Measurements from ENCODE around the gene FN3KRP. TPM values are rescaled to one million over a fixed set of nuclear protein-coding genes. Genes with fewer than 3 reads are reported as not detected.
A peak's percentile ranks its signal among the peaks of the same experiment; 100 is the strongest.

FN3KRP gene
- total and polyA plus RNA-seq, 2 experiments from 2014 or later, result 18.6 to 38.7 TPM

DNA sequence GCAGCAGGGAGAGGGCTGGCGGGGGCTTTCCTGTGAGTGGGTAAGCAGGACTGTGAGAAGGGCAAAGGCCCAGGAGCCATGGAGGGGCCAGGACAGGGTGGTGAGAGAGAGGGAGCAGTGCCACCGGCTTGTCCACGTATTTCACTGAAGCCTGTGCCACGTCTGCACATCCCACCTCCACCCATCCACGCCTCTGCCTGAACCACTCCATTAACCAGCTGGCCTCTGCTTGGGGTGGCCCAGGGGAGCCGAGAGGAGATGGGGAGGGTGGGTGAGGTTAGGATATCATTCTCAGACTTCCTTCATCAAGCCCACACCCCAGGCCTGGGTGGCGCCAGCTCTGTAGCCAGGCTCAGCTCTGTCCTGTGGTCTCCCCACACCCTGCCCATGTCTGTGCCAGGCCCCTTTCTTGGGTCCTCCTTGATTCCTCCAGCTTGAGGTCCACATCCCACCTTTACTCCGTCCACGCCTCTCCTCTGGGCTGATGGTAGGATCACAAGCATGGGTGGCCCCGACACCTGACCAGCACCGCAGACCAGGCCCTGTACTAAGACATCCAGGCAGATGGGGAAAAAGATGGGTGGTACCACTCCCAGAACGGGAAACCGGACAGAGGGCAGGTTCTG lies 15.7 kb downstream of the FN3KRP start:
- H3K9me3 ChIP-seq (ENCODE audit: low read depth), result no peaks in the 10 kb centered on the region
- no peak overlapping the region for H3K4me3 ChIP-seq
- H3K36me3 ChIP-seq, result no peaks in the 10 kb centered on the region
- no peak overlapping the region for H3K27ac ChIP-seq
- TF ChIP-seq CTCF (IDR thresholded peaks at IDR 0.05; ENCODE audit: low read depth, low read length), result no peak
- no peaks in the 10 kb centered on the region for H3K27me3 ChIP-seq
- no peak for DNase-seq (ENCODE audit: low read depth in 1 of 2, low spot score in 1 of 2)
- no peaks in the 10 kb centered on the region for H3K4me1 ChIP-seq (ENCODE audit: low read depth)

GRCh38 chr17:82734987-82735866 lies 18.7 kb downstream of the FN3KRP start, which contains the start of gene FN3K:
Gene FN3K, plus strand, starts transcription at chr17:82735615. Its CDS starts 22 bp downstream, at chr17:82735637.
- no peak for TF ChIP-seq CTCF (IDR thresholded peaks at IDR 0.05; ENCODE audit: low read depth, low read length)
- peak; percentile 79 to 80 for DNase-seq (ENCODE audit: low read depth in 1 of 2, low spot score in 1 of 2)
- H3K36me3 ChIP-seq, result peaks cover 6% of the 10 kb centered on the region
- H3K27me3 ChIP-seq, result no peaks in the 10 kb centered on the region
- H3K4me1 ChIP-seq (ENCODE audit: low read depth), result no peaks in the 10 kb centered on the region
- H3K27ac ChIP-seq, result peak within 1 kb of the TSS; percentile 72
- H3K4me3 ChIP-seq, result peak within 1 kb of the TSS; percentile 91
- no peaks in the 10 kb centered on the region for H3K9me3 ChIP-seq (ENCODE audit: low read depth)

GRCh38 chr17:82736511-82737185 lies 20.1 kb downstream of the FN3KRP start:
- Histone ChIP-seq H3K4me3 (no peak overlapping the region), H3K27me3 (no peaks in the 10 kb centered on the region), H3K27ac (no peak overlapping the region), H3K36me3 (peaks cover 19% of the 10 kb centered on the region), H3K4me1 (ENCODE audit: low read depth) (no peaks in the 10 kb centered on the region), H3K9me3 (ENCODE audit: low read depth) (no peaks in the 10 kb centered on the region)
- DNase-seq (ENCODE audit: low read depth in 1 of 2, low spot score in 1 of 2), result no peak
- TF ChIP-seq CTCF (IDR thresholded peaks at IDR 0.05; ENCODE audit: low read depth, low read length), result no peak

DNA sequence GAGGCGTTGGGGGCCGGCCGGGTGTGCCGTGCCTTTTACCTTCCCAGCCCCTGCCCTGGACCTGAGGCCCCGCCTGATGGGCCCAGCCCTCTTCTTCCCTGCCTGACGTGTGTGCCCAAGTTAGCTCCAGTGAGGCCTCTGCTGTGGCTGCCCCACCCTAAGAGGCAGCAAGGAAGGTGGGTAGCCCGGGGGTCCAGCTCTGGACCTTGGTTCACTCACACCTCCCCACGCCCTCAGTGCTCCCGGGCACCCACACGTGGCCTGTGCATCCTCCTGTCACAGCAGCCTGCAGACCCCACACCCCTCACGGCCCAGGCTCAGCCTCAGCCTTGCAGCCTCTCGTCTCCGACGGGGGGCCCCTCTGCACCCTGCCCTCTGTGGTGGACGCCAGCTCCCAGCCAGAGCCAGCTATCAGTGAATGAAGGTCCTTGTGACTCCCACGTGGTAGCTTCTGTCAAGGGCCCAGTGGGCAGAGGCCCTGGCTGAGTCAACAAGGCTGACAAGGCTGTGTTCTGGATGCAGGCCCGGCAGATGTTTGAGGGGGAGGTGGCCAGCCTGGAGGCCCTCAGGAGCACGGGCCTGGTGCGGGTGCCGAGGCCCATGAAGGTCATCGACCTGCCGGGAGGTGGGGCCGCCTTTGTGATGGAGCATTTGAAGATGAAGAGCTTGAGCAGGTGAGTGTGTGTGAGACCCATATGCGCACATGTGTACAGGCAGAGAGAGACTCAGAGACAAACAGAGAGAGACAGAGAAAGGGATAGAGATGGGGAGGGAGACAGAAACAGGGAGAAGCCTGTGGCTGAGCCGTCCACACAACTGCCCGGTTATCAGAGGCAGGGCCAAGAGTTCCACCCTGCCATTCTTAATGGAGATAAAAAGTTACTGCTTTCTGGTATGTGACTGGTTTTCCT lies 21.7 kb downstream of the FN3KRP start:
- Histone ChIP-seq H3K27me3 (no peaks in the 10 kb centered on the region), H3K36me3 (peaks cover 27% of the 10 kb centered on the region), H3K4me1 (ENCODE audit: low read depth) (no peaks in the 10 kb centered on the region), H3K4me3 (no peak overlapping the region), H3K9me3 (ENCODE audit: low read depth) (no peaks in the 10 kb centered on the region), H3K27ac (no peak overlapping the region)
- no peak for TF ChIP-seq CTCF (IDR thresholded peaks at IDR 0.05; ENCODE audit: low read depth, low read length)
- peak in 1 of 2 donors; percentile 56 for DNase-seq (ENCODE audit: low read depth in 1 of 2, low spot score in 1 of 2)
